Uterus (tissue), 4 donors: ENCODE results near the gene RNF128. TPM values are rescaled to one million over a fixed set of nuclear protein-coding genes. Genes with fewer than 3 reads are reported as not detected.

ENCODE experiments used
- DNase-seq, 2 donors: peaks; one replicate each; pipeline ENCODE4 v3.0.0-alpha.2; 2019 to 2020
- H3K27ac ChIP-seq, 2 donors: fragments of 200-600 bp; sonication (generic); 1 replicate in 1 of 2; 2 replicates in 1 of 2; pipeline ENCODE4 v1.5.1; 2016 to 2018
- H3K27me3 ChIP-seq, 2 donors: fragments of 200-600 bp; sonication (generic); one replicate each; pipeline ENCODE4 v1.5.1; 2018 to 2019; ENCODE audit warnings: control low read depth in 1 of 2
- H3K36me3 ChIP-seq, 2 donors: fragments of 200-600 bp; sonication (generic); one replicate each; pipeline ENCODE4 v1.5.1; 2019; ENCODE audit warnings: control low read depth in 1 of 2
- H3K4me1 ChIP-seq, 2 donors: fragments of 200-600 bp; sonication (generic); one replicate each; pipeline ENCODE4 v1.5.1; 2018 to 2019; ENCODE audit warnings: control low read depth in 1 of 2
- H3K4me3 ChIP-seq, 2 donors: fragments of 200-600 bp; sonication (generic); 1 replicate in 1 of 2; 2 replicates in 1 of 2; pipeline ENCODE4 v1.5.1; 2018 to 2019; ENCODE audit warnings: mild to moderate bottlenecking in 1 of 2
- H3K9me3 ChIP-seq, 2 donors: fragments of 200-600 bp; sonication (generic); one replicate each; pipeline ENCODE4 v1.5.1; 2019; ENCODE audit warnings: control low read depth in 1 of 2
- CTCF ChIP-seq, 4 experiments: fragments of 200-600 bp in 2 of 4; fragments of 450-650 bp in 2 of 4; sonication (generic) in 2 of 4; IDR thresholded peaks; one replicate each; pipeline ENCODE4 v1.5.1; 2016 to 2019; ENCODE audit warnings: antibody characterized with exemption in 4 of 4, mild to moderate bottlenecking in 2 of 4, moderate library complexity in 1 of 4
- POLR2A ChIP-seq, 2 donors: fragments of 450-650 bp; IDR thresholded peaks; one replicate each; pipeline ENCODE4 v1.6.1; 2016; ENCODE audit warnings: antibody characterized with exemption in 2 of 2, mild to moderate bottlenecking in 1 of 2, moderate library complexity in 1 of 2
- intact Hi-C: fragments of 100-400 bp; cut with DNase I; formaldehyde crosslinking; loops from one replicate; pipeline ENCODE4 v1.15.1; 2023; ENCODE audit warnings: low total_unique reads
- total RNA-seq, 4 donors: library from RNA; depleted of rRNA in 3 of 4; stranded (reverse); fragments of >200 nt in 3 of 4; gene quantifications; one replicate each; pipeline versions ENCODE4 v1.1.0 to v1.2.4, GENCODE V29; 2014 to 2023
- donor health status: DM: yes; HTN: yes; CAD: no.

Gene RNF128
- total RNA-seq, 4 donors from 2014 or later: 0.34 to 0.76 TPM; not detected in 2

GRCh38 chrX:106725931-106726330, 570 bp upstream of the RNF128 start:
- Histone ChIP-seq H3K36me3 (no peaks in the 10 kb centered on the region), H3K27ac (no peak overlapping the region), H3K4me3 (peak overlapping the region in 1 of 2 donors; percentile 27), H3K27me3 (peaks cover 0 to 20% of the 10 kb centered on the region in 2 donors), H3K9me3 (no peaks in the 10 kb centered on the region), H3K4me1 (no peaks in the 10 kb centered on the region)
- DNase-seq: no peak
- intact Hi-C loops: no loop called here
- TF ChIP-seq CTCF (IDR thresholded peaks at IDR 0.05) (no peak), POLR2A (IDR thresholded peaks at IDR 0.05) (no peak)

GRCh38 chrX:106728337-106728736, 1.8 kb downstream of the RNF128 start:
- intact Hi-C loops: no loop called here
- no peak for DNase-seq
- H3K27me3 ChIP-seq: peaks cover 0 to 20% of the 10 kb centered on the region in 2 donors
- no peaks in the 10 kb centered on the region for H3K9me3 ChIP-seq
- H3K36me3 ChIP-seq: no peaks in the 10 kb centered on the region
- TF ChIP-seq POLR2A (IDR thresholded peaks at IDR 0.05): no peak
- no peak for TF ChIP-seq CTCF (IDR thresholded peaks at IDR 0.05)
- H3K4me3 ChIP-seq: no peak overlapping the region
- no peaks in the 10 kb centered on the region for H3K4me1 ChIP-seq
- H3K27ac ChIP-seq: no peak overlapping the region

GRCh38 chrX:106730401-106730800, 3.9 kb downstream of the RNF128 start:
- H3K4me3 ChIP-seq: no peak overlapping the region
- DNase-seq: no peak
- TF ChIP-seq POLR2A (IDR thresholded peaks at IDR 0.05): no peak
- TF ChIP-seq CTCF (IDR thresholded peaks at IDR 0.05): no peak
- intact Hi-C loops: no loop called here
- H3K27me3 ChIP-seq: peaks cover 0 to 15% of the 10 kb centered on the region in 2 donors
- H3K36me3 ChIP-seq: no peaks in the 10 kb centered on the region
- no peaks in the 10 kb centered on the region for H3K9me3 ChIP-seq
- no peaks in the 10 kb centered on the region for H3K4me1 ChIP-seq
- no peak overlapping the region for H3K27ac ChIP-seq

GRCh38 chrX:106731590-106731989, 5.1 kb downstream of the RNF128 start:
- H3K4me1 ChIP-seq: no peaks in the 10 kb centered on the region
- DNase-seq: no peak
- no peak overlapping the region for H3K27ac ChIP-seq
- intact Hi-C loops: no loop called here
- no peak overlapping the region for H3K4me3 ChIP-seq
- no peaks in the 10 kb centered on the region for H3K36me3 ChIP-seq
- H3K9me3 ChIP-seq: no peaks in the 10 kb centered on the region
- TF ChIP-seq POLR2A (IDR thresholded peaks at IDR 0.05): no peak
- TF ChIP-seq CTCF (IDR thresholded peaks at IDR 0.05): no peak
- peaks cover 0 to 9% of the 10 kb centered on the region in 2 donors for H3K27me3 ChIP-seq

GRCh38 chrX:106734827-106735226, 8.3 kb downstream of the RNF128 start:
- DNase-seq: no peak
- Histone ChIP-seq H3K9me3 (no peaks in the 10 kb centered on the region), H3K4me3 (no peak overlapping the region), H3K27ac (no peak overlapping the region), H3K4me1 (no peaks in the 10 kb centered on the region), H3K36me3 (no peaks in the 10 kb centered on the region), H3K27me3 (peaks cover 0 to 5% of the 10 kb centered on the region in 2 donors)
- intact Hi-C loops: no loop called here
- TF ChIP-seq POLR2A (IDR thresholded peaks at IDR 0.05) (no peak), CTCF (IDR thresholded peaks at IDR 0.05) (no peak)
